ENCODE data around the gene WBP11.

DNA sequence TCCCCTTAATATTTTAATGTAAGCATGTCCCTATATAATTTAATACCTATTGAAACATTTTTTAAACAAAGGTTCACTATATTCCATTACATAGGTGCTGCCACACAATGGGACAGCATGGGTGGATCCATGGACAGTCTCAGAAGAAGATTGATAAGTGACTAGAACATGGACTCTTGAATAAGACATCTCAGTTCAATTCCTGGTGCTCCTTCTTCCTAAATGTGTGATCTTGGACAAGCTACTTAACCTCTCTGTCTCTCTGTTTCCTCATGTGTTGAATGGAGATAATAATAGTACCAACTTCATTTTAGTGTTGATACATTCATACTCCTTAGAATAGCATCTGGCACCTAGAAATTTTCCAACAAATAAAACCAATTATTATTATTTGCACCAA is 41.1 kb upstream of the WBP11 start:
- TF ChIP-seq, protein P1, sequence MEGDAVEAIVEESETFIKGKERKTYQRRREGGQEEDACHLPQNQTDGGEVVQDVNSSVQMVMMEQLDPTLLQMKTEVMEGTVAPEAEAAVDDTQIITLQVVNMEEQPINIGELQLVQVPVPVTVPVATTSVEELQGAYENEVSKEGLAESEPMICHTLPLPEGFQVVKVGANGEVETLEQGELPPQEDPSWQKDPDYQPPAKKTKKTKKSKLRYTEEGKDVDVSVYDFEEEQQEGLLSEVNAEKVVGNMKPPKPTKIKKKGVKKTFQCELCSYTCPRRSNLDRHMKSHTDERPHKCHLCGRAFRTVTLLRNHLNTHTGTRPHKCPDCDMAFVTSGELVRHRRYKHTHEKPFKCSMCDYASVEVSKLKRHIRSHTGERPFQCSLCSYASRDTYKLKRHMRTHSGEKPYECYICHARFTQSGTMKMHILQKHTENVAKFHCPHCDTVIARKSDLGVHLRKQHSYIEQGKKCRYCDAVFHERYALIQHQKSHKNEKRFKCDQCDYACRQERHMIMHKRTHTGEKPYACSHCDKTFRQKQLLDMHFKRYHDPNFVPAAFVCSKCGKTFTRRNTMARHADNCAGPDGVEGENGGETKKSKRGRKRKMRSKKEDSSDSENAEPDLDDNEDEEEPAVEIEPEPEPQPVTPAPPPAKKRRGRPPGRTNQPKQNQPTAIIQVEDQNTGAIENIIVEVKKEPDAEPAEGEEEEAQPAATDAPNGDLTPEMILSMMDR (IDR thresholded peaks at IDR 0.05 in 2 of 3, conservative IDR thresholded peaks at IDR 0.05 in 1 of 3; ENCODE audit: borderline replicate concordance in 1 of 3, insufficient read depth in 1 of 3, low read depth in 2 of 3, low read length in 2 of 3): no peak
- no peak for TF ChIP-seq POLR2A (IDR thresholded peaks at IDR 0.05; ENCODE audit: borderline replicate concordance, extremely low read depth, insufficient read depth, insufficient read length)
- TF ChIP-seq, protein P2, sequence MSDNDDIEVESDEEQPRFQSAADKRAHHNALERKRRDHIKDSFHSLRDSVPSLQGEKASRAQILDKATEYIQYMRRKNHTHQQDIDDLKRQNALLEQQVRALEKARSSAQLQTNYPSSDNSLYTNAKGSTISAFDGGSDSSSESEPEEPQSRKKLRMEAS (IDR thresholded peaks at IDR 0.05): no peak
